Heart right ventricle (tissue), 16 donors: ENCODE measurements around the gene AKR1C2. TPM values are rescaled to one million over a fixed set of nuclear protein-coding genes. Genes with fewer than 3 reads are reported as not detected.

Experiments
- ATAC-seq, 8 donors: fragments of 200-7000 bp; cut with Tn5 transposase; one replicate each; pipeline ENCODE4 v1.9.1; 2020; ENCODE audit warnings: mild to moderate bottlenecking in 8 of 8, moderate library complexity in 8 of 8, moderate number of reproducible peaks in 1 of 8
- DNase-seq, 2 donors: peaks; one replicate each; pipeline ENCODE4 v3.0.0-alpha.2; 2020
- H3K27ac ChIP-seq, 10 donors: fragments of 200-600 bp; sonication (generic) in 2 of 10; one replicate each; pipeline versions ENCODE4 v1.5.0 to v1.8.0; 2020 to 2022; ENCODE audit warnings: mild to moderate bottlenecking in 3 of 10
- H3K27me3 ChIP-seq, 7 donors: fragments of 200-600 bp; one replicate each; pipeline ENCODE4 v1.8.0; 2021 to 2022; ENCODE audit warnings: mild to moderate bottlenecking in 2 of 7
- H3K36me3 ChIP-seq, 9 donors: fragments of 200-600 bp; sonication (generic) in 1 of 9; one replicate each; pipeline versions ENCODE4 v1.5.0 to v1.8.0; 2020 to 2022; ENCODE audit warnings: mild to moderate bottlenecking in 2 of 9
- H3K4me1 ChIP-seq, 9 donors: fragments of 200-600 bp; sonication (generic) in 1 of 9; one replicate each; pipeline versions ENCODE4 v1.5.0 to v1.8.0; 2020 to 2022; ENCODE audit warnings: mild to moderate bottlenecking in 4 of 9
- H3K4me3 ChIP-seq, 10 donors: fragments of 200-600 bp; sonication (generic) in 2 of 10; one replicate each; pipeline versions ENCODE4 v1.5.0 to v1.8.0; 2020 to 2022; ENCODE audit warnings: mild to moderate bottlenecking in 7 of 10, moderate library complexity in 2 of 10
- H3K9me3 ChIP-seq, 11 donors: fragments of 200-600 bp in 10 of 11; sonication (generic) in 2 of 11; one replicate each; pipeline versions ENCODE4 v1.5.0 to v1.8.0; 2013 to 2022; ENCODE audit warnings: mild to moderate bottlenecking in 2 of 11, control low read depth in 1 of 11, moderate library complexity in 1 of 11
- WGBS, 2 donors: extraction: QIAGEN DNeasy Blood & Tissue Kit; methylation state at CpG; one replicate each; pipeline ENCODE4 v1.1.7; 2013; ENCODE audit warnings: inconsistent platforms in 1 of 2; 5-methylcytosine and 5-hydroxymethylcytosine counted together
- intact Hi-C, 10 donors: fragments of 100-400 bp; cut with DNase I; formaldehyde crosslinking; loops; one replicate each; pipeline versions ENCODE4 v1.11.1 to v1.14.2; 2022
- polyA plus RNA-seq, 2 donors: library from polyadenylated mRNA; stranded (reverse); fragments of 200-250 nt; gene quantifications; one replicate each; pipeline ENCODE4 v1.2.3, GENCODE V29; 2013
- total RNA-seq, 10 donors: library from RNA; stranded (reverse); fragmentation: NEBNext Ultra II Directional in 3 of 10; extraction: Animal tissue kit (Norgen Biotek cat#: 25700) in 3 of 10; gene quantifications; one replicate each; pipeline versions ENCODE4 v1.2.1 to v1.2.4, GENCODE V29; 2021 to 2023
- TF ChIP-seq, protein P1 (sequence below), 9 donors: fragments of 200-600 bp; sonication (generic) in 2 of 9; IDR thresholded peaks; one replicate each; pipeline versions ENCODE4 v1.5.0 to v1.8.0; 2021 to 2022; ENCODE audit warnings: antibody characterized with exemption in 9 of 9, mild to moderate bottlenecking in 5 of 9, moderate library complexity in 1 of 9
- donor health status: Arrhythmogenic right ventricular cardiomyopathy.
- donor health status: ischemic (EF 13 %, LVEDD 7.1; RV severe dilation, severe dysfunction).
- donor health status: healthy with polysubstance abuse.
- donor health status: DM: no; HTN: yes; CAD: no.
- donor health status: DM: no; HTN: no; CAD: no.
- donor health status: ischemic (EF 25% LVEDD 6.9; RV normal size, moderate dysfunction).
- donor health status: ischemic (EF 25% LVEDD 5.7; RV mildly dilated, moderate dysfunction).
- donor health status: healthy.
- donor health status: DM: yes; HTN: yes; CAD: no.
- donor health status: Ischemic cardiomyopathy.
- donor health status: ischemic (EF 35%, LVEDD 5.7; RV mildly dilated, moderate dysfunction).
- donor health status: nonischemic (EF 11% LVEDD 7.7; RV severe dilation, severe dysfunction).
- donor health status: DM: yes; HTN: yes; CAD: no.
- donor health status: PGD.
- donor health status: ischemic (EF 29% LVEDD 5.4; RV normal size, mild dysfunction).
- donor health status: nonischemic (EF 23%, LVEDD 6.1; RV moderate dilation, normal function).

The AKR1C2 gene
- total and polyA plus RNA-seq, 12 donors = 4.5 to 44.4 (median 20.5) TPM

DNA sequence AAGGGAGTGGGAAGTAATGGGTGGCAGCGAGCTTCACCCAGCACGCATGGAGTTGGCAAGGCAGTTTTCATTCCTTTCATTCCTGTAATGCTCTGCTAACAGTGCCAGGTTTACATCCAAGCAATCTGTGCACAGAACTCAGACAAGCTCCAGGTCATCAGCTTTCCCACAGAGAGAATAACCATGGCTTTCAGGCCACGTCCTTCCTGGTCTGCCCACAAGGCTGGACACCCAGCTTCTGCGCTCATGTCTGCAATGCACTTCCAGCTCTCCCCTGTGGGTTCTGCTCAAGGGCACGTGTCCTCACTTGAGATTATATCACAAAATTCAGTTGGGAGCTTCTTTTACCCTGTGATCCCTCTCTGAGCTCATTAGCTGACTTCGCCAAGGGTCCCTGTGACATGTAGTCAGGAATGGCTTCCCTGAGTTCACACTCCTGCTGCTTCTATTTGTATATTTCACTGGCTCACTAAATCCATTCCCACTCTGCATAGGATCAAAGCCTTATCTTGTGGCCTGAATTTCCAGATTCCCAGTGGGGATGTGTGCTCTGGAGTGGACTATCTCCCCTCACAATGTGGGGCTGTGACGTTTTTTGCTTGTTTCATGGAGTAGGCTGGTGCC, 18.6 kb downstream of the AKR1C2 start:
- intact Hi-C loops = loop anchor here in 7 of 10 donors (2.0 to 10.0 kb wide), 6 partner anchors 110 to 300 kb away; partner anchors contain the start of gene AKR1C3 (in 1 of the 7)

DNA sequence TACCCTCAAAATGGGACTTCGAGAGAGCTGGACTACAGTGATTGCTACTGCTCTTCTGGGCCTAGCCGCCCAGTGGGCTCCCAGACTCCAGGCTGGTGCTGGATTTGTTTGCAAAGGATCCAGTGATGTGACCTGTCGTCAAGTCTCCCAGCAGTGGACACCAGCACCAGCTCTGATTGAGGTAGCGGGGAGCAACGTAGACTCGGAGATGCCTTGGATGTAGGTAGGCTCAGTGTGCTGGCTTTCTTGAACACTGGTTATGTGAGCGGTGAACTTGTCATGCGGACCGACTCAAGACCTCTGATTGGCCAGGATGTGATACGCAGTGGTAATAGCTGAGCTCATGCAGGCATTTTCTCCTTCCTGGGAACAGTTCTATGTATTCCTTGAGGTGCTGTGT, 19.4 kb downstream of the AKR1C2 start:
- no peak overlapping the region for H3K4me3 ChIP-seq
- H3K27me3 ChIP-seq = no peaks in the 10 kb centered on the region
- no peaks in the 10 kb centered on the region for H3K9me3 ChIP-seq
- ATAC-seq = peak in 1 of 8 donors; percentile 8
- intact Hi-C loops = loop anchor here in 7 of 10 donors (2.0 to 10.0 kb wide), 6 partner anchors 111 to 301 kb away; partner anchors contain the start of gene AKR1C3 (in 1 of the 7)
- no peak for DNase-seq
- TF ChIP-seq, protein P1, sequence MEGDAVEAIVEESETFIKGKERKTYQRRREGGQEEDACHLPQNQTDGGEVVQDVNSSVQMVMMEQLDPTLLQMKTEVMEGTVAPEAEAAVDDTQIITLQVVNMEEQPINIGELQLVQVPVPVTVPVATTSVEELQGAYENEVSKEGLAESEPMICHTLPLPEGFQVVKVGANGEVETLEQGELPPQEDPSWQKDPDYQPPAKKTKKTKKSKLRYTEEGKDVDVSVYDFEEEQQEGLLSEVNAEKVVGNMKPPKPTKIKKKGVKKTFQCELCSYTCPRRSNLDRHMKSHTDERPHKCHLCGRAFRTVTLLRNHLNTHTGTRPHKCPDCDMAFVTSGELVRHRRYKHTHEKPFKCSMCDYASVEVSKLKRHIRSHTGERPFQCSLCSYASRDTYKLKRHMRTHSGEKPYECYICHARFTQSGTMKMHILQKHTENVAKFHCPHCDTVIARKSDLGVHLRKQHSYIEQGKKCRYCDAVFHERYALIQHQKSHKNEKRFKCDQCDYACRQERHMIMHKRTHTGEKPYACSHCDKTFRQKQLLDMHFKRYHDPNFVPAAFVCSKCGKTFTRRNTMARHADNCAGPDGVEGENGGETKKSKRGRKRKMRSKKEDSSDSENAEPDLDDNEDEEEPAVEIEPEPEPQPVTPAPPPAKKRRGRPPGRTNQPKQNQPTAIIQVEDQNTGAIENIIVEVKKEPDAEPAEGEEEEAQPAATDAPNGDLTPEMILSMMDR (IDR thresholded peaks at IDR 0.05) = no peak
- WGBS, 2 donors = 97% methylated on average over 10 of the region's 10 CpGs
- peaks cover 4 to 27% (median 11%) of the 10 kb centered on the region in 9 donors for H3K4me1 ChIP-seq
- no peak overlapping the region for H3K27ac ChIP-seq
- H3K36me3 ChIP-seq = peaks cover 0 to 7% (median 0%) of the 10 kb centered on the region in 9 donors

More for the DNA sequence above, 18.6 kb downstream of the AKR1C2 start:
- whole genome bisulfite sequencing, 2 donors = 44 to 58% methylated on average over 7 of the region's 7 CpGs
- Histone ChIP-seq H3K4me1 (peaks cover 4 to 27% (median 11%) of the 10 kb centered on the region in 9 donors), H3K27me3 (no peaks in the 10 kb centered on the region), H3K4me3 (no peak overlapping the region), H3K9me3 (no peaks in the 10 kb centered on the region), H3K27ac (peak overlapping the region in 2 of 10 donors; percentile 1 to 65), H3K36me3 (peaks cover 0 to 4% (median 0%) of the 10 kb centered on the region in 9 donors)
- TF ChIP-seq, protein P1 (IDR thresholded peaks at IDR 0.05) = no peak
- DNase-seq (no peak), ATAC-seq (peak; percentile 23 to 77 (median 36))

DNA sequence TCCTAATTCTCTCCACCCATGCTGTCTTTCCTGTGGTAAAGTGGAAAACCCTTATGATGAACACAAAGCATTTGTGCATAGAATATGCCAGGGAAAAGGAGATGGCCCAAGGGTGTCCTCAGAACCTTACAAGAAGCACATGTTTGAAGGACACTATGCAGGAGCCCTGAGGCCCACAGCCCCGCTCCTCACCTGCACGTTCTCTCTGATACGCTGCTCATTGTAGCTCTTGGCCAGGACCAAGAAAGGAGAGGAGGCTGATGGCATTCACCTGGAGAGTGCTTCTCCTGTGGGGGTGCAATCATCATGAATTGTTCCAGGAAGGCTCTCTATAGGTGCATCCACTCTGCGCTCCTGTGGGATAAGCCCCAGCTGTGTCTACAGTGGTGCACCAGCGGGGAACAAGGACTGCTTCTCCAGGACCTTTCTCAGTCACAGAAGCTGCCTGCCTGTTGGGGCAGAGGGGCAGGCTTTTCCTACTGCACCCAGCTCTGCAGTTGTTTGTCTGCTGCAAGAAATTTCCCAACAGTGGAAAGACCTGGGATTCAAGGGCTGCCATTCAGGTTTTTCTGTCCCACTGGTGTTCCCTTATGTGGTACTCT, 19.9 kb downstream of the AKR1C2 start:
- Histone ChIP-seq H3K4me1 (peaks cover 4 to 27% (median 11%) of the 10 kb centered on the region in 9 donors), H3K4me3 (no peak overlapping the region), H3K36me3 (peaks cover 0 to 12% (median 0%) of the 10 kb centered on the region in 9 donors), H3K9me3 (no peaks in the 10 kb centered on the region), H3K27me3 (no peaks in the 10 kb centered on the region), H3K27ac (no peak overlapping the region)
- TF ChIP-seq, protein P1 (IDR thresholded peaks at IDR 0.05) = no peak
- 98 to 100% methylated on average over 5 of the region's 5 CpGs for WGBS, 2 donors
- ATAC-seq = peak in 1 of 8 donors; percentile 39
- intact Hi-C loops = loop anchor here in 8 of 10 donors (2.0 to 10.0 kb wide), 6 partner anchors 111 to 301 kb away; partner anchors contain the start of gene AKR1C3 (in 1 of the 8)
- DNase-seq = no peak

DNA sequence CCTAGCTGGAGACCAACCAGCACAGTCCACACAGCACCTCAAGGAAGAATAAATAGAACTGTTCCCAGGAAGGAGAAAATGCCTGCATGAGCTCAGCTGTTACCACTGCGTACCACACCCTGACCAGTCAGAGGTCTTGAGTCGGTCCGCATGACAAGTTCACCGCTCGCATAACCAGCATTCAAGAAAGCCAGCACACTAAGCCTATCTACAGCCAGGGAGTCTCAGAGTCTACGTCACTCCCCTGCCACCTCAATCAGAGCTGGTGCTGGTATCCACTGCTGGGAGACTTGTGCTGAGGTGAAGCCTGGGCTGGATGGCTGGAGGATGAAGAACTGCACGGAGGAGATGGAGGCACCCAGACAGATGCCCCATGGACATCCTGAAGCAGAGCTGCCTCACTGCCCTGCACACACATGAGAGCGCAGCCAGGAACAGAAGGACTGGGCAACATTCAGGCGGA, 20.9 kb downstream of the AKR1C2 start:
- no peaks in the 10 kb centered on the region for H3K9me3 ChIP-seq
- H3K27ac ChIP-seq = no peak overlapping the region
- H3K36me3 ChIP-seq = peaks cover 0 to 14% (median 0%) of the 10 kb centered on the region in 9 donors
- intact Hi-C loops = loop anchor here in 7 of 10 donors (2.0 to 10.0 kb wide), 6 partner anchors 112 to 302 kb away; partner anchors contain the start of gene AKR1C3 (in 1 of the 7)
- H3K4me1 ChIP-seq = peaks cover 4 to 27% (median 11%) of the 10 kb centered on the region in 9 donors
- WGBS, 2 donors = 93 to 96% methylated on average over 9 of the region's 9 CpGs
- DNase-seq (no peak), ATAC-seq (peak in 7 of 8 donors; percentile 16 to 58 (median 33))
- H3K4me3 ChIP-seq = no peak overlapping the region
- H3K27me3 ChIP-seq = no peaks in the 10 kb centered on the region
- TF ChIP-seq, protein P1 (IDR thresholded peaks at IDR 0.05) = no peak
